Gastroesophageal sphincter (tissue), 3 donors: ENCODE data around the gene PRKN.

Source experiments
- CTCF ChIP-seq, 4 experiments: fragments of 200-600 bp in 2 of 4; fragments of 450-650 bp in 2 of 4; sonication (generic) in 1 of 4; IDR thresholded peaks; one replicate each; pipeline ENCODE4 v1.5.1; 2017 to 2019; ENCODE audit warnings: antibody characterized with exemption in 4 of 4, mild to moderate bottlenecking in 2 of 4, moderate library complexity in 2 of 4
- EP300 ChIP-seq: sonication (generic); formaldehyde crosslinking; IDR thresholded peaks from one replicate; pipeline ENCODE4 v1.6.1; 2017; ENCODE audit warnings: antibody characterized with exemption, mild to moderate bottlenecking
- POLR2A ChIP-seq, 2 donors: fragments of 450-650 bp; IDR thresholded peaks; one replicate each; pipeline ENCODE4 v1.6.1; 2017; ENCODE audit warnings: antibody characterized with exemption in 2 of 2, mild to moderate bottlenecking in 2 of 2, moderate library complexity in 1 of 2
- POLR2AphosphoS5 ChIP-seq: sonication (generic); formaldehyde crosslinking; IDR thresholded peaks from one replicate; pipeline ENCODE4 v1.6.1; 2017; ENCODE audit warnings: antibody characterized with exemption

GRCh38 chr6:162750776-162751175 lies 23.2 kb upstream of the PRKN start:
- no peak for TF ChIP-seq CTCF (IDR thresholded peaks at IDR 0.05)
- TF ChIP-seq POLR2A (IDR thresholded peaks at IDR 0.05), result no peak
- TF ChIP-seq POLR2AphosphoS5, result no peak
- no peak for TF ChIP-seq EP300
